PC-9 (cell line): ENCODE measurements around the gene MATCAP1. TPM values are rescaled to one million over a fixed set of nuclear protein-coding genes. Genes with fewer than 3 reads are reported as not detected.
A peak's percentile ranks its signal among the peaks of the same experiment; 100 is the strongest.

Experiments
- BruUV-seq: library from RNA; stranded (reverse); fragments of 400-500 nt; replicated peaks from 2 replicates; lab custom pipeline; 2021; lab: Mats Ljungman, UMichigan
- CTCF ChIA-PET: fragments of 300-600 bp; sonication (Branson Sonifier 250); formaldehyde crosslinking; loops from one replicate; lab custom pipeline; 2022; ENCODE audit warnings: antibody characterized with exemption; lab: Charles Lee
- POLR2A ChIA-PET: fragments of 300-600 bp; sonication (Branson Sonifier 250); formaldehyde crosslinking; loops from one replicate; lab custom pipeline; 2022; ENCODE audit warnings: antibody characterized with exemption; ENCODE audit not compliant: unreplicated experiment; lab: Charles Lee
- DNase-seq, 2 experiments: peaks; one replicate each; pipeline versions ENCODE4 v3.0.0 to v3.0.0-alpha.2; 2015 to 2022; ENCODE audit warnings: mixed read lengths in 1 of 2
- H2AFZ ChIP-seq: fragments of 200-600 bp; sonication (generic); 2 replicates; pipeline ENCODE4 v1.8.1; 2017; ENCODE audit warnings: antibody characterized with exemption
- H3F3A ChIP-seq: fragments of 200-600 bp; sonication (generic); 2 replicates; pipeline ENCODE4 v1.8.1; 2017; ENCODE audit warnings: antibody characterized with exemption, mild to moderate bottlenecking, low read depth; ENCODE audit not compliant: insufficient read depth
- H3K27ac ChIP-seq: fragments of 200-600 bp; sonication (generic); 2 replicates; pipeline ENCODE4 v1.6.1; 2016; ENCODE audit warnings: mixed run types
- H3K27me3 ChIP-seq: fragments of 200-600 bp; sonication (generic); 2 replicates; pipeline ENCODE4 v1.6.1; 2016; ENCODE audit warnings: low read depth, mixed run types; ENCODE audit not compliant: insufficient read depth
- H3K36me3 ChIP-seq: fragments of 200-600 bp; sonication (generic); 2 replicates; pipeline ENCODE4 v1.6.1; 2016; ENCODE audit warnings: low read depth, mixed run types
- H3K4me1 ChIP-seq: fragments of 200-600 bp; sonication (generic); replicated peaks from 2 replicates; pipeline ENCODE4 v1.6.1; 2016; ENCODE audit warnings: mixed run types; ENCODE audit not compliant: insufficient read depth
- H3K4me2 ChIP-seq: fragments of 200-600 bp; sonication (generic); 2 replicates; pipeline ENCODE4 v1.6.1; 2017; ENCODE audit warnings: mixed run types
- H3K4me3 ChIP-seq: fragments of 200-600 bp; sonication (generic); 2 replicates; pipeline ENCODE4 v1.6.1; 2016; ENCODE audit warnings: mixed run types
- H3K79me2 ChIP-seq: fragments of 200-600 bp; sonication (generic); 2 replicates; pipeline ENCODE4 v1.6.1; 2017; ENCODE audit warnings: low read depth, mixed run types
- H3K9me2 ChIP-seq: fragments of 200-600 bp; sonication (generic); 2 replicates; pipeline ENCODE4 v1.8.1; 2017; ENCODE audit warnings: mild to moderate bottlenecking; ENCODE audit not compliant: insufficient read depth
- H3K9me3 ChIP-seq: fragments of 200-600 bp; sonication (generic); 2 replicates; pipeline ENCODE4 v1.8.1; 2016; ENCODE audit warnings: low read depth; ENCODE audit not compliant: insufficient read depth
- H4K20me1 ChIP-seq: fragments of 200-600 bp; sonication (generic); 2 replicates; pipeline ENCODE4 v1.8.1; 2017; ENCODE audit not compliant: insufficient read depth
- CTCF ChIP-seq: fragments of 200-600 bp; sonication (generic); conservative IDR thresholded peaks from 2 replicates; pipeline ENCODE4 v1.6.1; 2017; ENCODE audit warnings: mixed run types, antibody characterized with exemption, mild to moderate bottlenecking, moderate library complexity
- EZH2 ChIP-seq: fragments of 200-600 bp; sonication (generic); IDR thresholded peaks from 2 replicates; pipeline ENCODE4 v1.8.0; 2017; ENCODE audit warnings: antibody characterized with exemption, low read depth
- intact Hi-C: fragments of 100-400 bp; cut with micrococcal nuclease; formaldehyde crosslinking; loops from one replicate; pipeline ENCODE4 v1.10.0; 2022; ENCODE audit not compliant: unreplicated experiment
- total RNA-seq: library from RNA; stranded (reverse); gene quantifications from 2 replicates; pipeline ENCODE4 v1.2.3, GENCODE V29; 2021

The MATCAP1 gene
- total RNA-seq, 1 experiment from 2014 or later = 24.6 TPM

- no peak for DNase-seq
- Histone ChIP-seq H3K4me2 (no peak overlapping the region), H3K79me2 (peaks cover 16% of the 10 kb centered on the region), H3K27ac (no peak overlapping the region), H3K36me3 (no peaks in the 10 kb centered on the region), H3K4me1 (peaks cover 52% of the 10 kb centered on the region), H3K9me3 (no peaks in the 10 kb centered on the region), H4K20me1 (no peaks in the 10 kb centered on the region), H3F3A (peaks cover 41% of the 10 kb centered on the region; the same call in 1 of the 2 replicates), H3K27me3 (no peaks in the 10 kb centered on the region), H3K4me3 (no peak overlapping the region), H3K9me2 (no peaks in the 10 kb centered on the region), H2AFZ (no peak overlapping the region)
- TF ChIP-seq CTCF (no peak), EZH2 (no peak)
- ChIA-PET POLR2A (interaction anchor here (0.6 kb wide), 1 partner anchor 23 kb away, joined by 3 read pairs; no protein-coding TSS in a partner anchor), CTCF (no interaction called here)
- intact Hi-C loops = no loop called here
- no TSS peak for BruUV-seq
These were observed 2.4 kb downstream of the MATCAP1 start for GRCh38 chr16:67181346-67181745.

- H3K36me3 ChIP-seq = no peaks in the 10 kb centered on the region
- intact Hi-C loops = no loop called here
- no peak overlapping the region for H3K27ac ChIP-seq
- no peak overlapping the region for H2AFZ ChIP-seq
- no peaks in the 10 kb centered on the region for H4K20me1 ChIP-seq
- CTCF ChIA-PET = no interaction called here
- H3K4me2 ChIP-seq = no peak overlapping the region
- peaks cover 44% of the 10 kb centered on the region for H3K4me1 ChIP-seq
- no peaks in the 10 kb centered on the region for H3K9me3 ChIP-seq
- H3K79me2 ChIP-seq = peaks cover 16% of the 10 kb centered on the region
- POLR2A ChIA-PET = no interaction called here
- peaks cover 38% of the 10 kb centered on the region for H3F3A ChIP-seq
- no peaks in the 10 kb centered on the region for H3K9me2 ChIP-seq
- no TSS peak for BruUV-seq
- no peak for DNase-seq
- H3K4me3 ChIP-seq = no peak overlapping the region
- TF ChIP-seq EZH2 = no peak
- TF ChIP-seq CTCF = no peak
- no peaks in the 10 kb centered on the region for H3K27me3 ChIP-seq
These were observed 3.6 kb downstream of the MATCAP1 start for GRCh38 chr16:67180166-67180565.

- H3K27ac ChIP-seq = no peak overlapping the region
- H3K79me2 ChIP-seq = peaks cover 16% of the 10 kb centered on the region
- BruUV-seq = no TSS peak
- TF ChIP-seq EZH2 = no peak
- TF ChIP-seq CTCF = no peak; the same call in 1 of the 2 replicates
- CTCF ChIA-PET = no interaction called here
- no peaks in the 10 kb centered on the region for H4K20me1 ChIP-seq
- POLR2A ChIA-PET = interaction anchor here (0.6 kb wide), 1 partner anchor 9 kb away, joined by 4 read pairs; no protein-coding TSS in a partner anchor
- no peaks in the 10 kb centered on the region for H3K27me3 ChIP-seq
- no peaks in the 10 kb centered on the region for H3K36me3 ChIP-seq
- peak overlapping the region; percentile 92 for H3K4me2 ChIP-seq
- peaks cover 40% of the 10 kb centered on the region for H3F3A ChIP-seq
- H2AFZ ChIP-seq = no peak overlapping the region
- H3K4me1 ChIP-seq = peaks cover 44% of the 10 kb centered on the region
- no peak for DNase-seq
- no peak overlapping the region for H3K4me3 ChIP-seq
- intact Hi-C loops = no loop called here
- no peaks in the 10 kb centered on the region for H3K9me3 ChIP-seq
- no peaks in the 10 kb centered on the region for H3K9me2 ChIP-seq
These were observed 4.2 kb downstream of the MATCAP1 start for GRCh38 chr16:67179421-67180080.
